Measurements from ENCODE around the gene CMTM7. TPM values are rescaled to one million over a fixed set of nuclear protein-coding genes. Genes with fewer than 3 reads are reported as not detected.

CMTM7 gene
- total and polyA plus RNA-seq, 2 of the 8 experiments (the other 6 are each of a cell fraction or from before 2014, with no cell fraction given) = 33.3 to 65.8 TPM

- no peak overlapping the region for H4K5ac ChIP-seq (ENCODE audit: insufficient read length, low read depth, low read length)
- POLR2A ChIA-PET (ENCODE audit: partially characterized antibody) = interaction anchor here (1.2 kb wide), 2 partner anchors 41 to 56 kb away, joined by 3 read pairs; no protein-coding TSS in a partner anchor
- H3K9ac ChIP-seq (replicated peaks in 1 of 4; ENCODE audit: extremely low read depth in 1 of 4, low read depth in 3 of 4, low read length in 3 of 4) = no peak overlapping the region
- H3K36me3 ChIP-seq (ENCODE audit: control insufficient read depth in 2 of 4, insufficient read depth in 4 of 4, low read length in 3 of 4) = no peaks in the 10 kb centered on the region
- H2BK20ac ChIP-seq (ENCODE audit: low read length) = no peak overlapping the region
- H3K27ac ChIP-seq (ENCODE audit: low read depth, low read length) = no peak overlapping the region
- H3K18ac ChIP-seq (ENCODE audit: extremely low read depth, low read length) = no peak overlapping the region
- no peak overlapping the region for H2BK12ac ChIP-seq (ENCODE audit: low read depth, low read length)
- H3K56ac ChIP-seq (replicated peaks; ENCODE audit: insufficient read length, low read depth, low read length) = no peak overlapping the region
- no peak overlapping the region for H4K8ac ChIP-seq (ENCODE audit: extremely low read depth, insufficient read depth, low read length)
- peaks cover 5 to 31% (median 18%) of the 10 kb centered on the region in 4 experiments; a peak in 6 of 7 replicates for H3K4me1 ChIP-seq (replicated peaks in 1 of 4; ENCODE audit: control insufficient read depth in 3 of 4, insufficient read depth in 4 of 4, low read length in 3 of 4)
- no peaks in the 10 kb centered on the region; the same call in 1 of the 2 replicates for H3K23me2 ChIP-seq (ENCODE audit: low read depth, low read length)
- CTCF ChIA-PET (ENCODE audit: partially characterized antibody) = interaction anchor here (1.1 to 6.0 kb wide), 5 partner anchors 10 to 56 kb away, joined by 3 to 44 read pairs (median 4); no protein-coding TSS in a partner anchor
- H2BK120ac ChIP-seq (replicated peaks; ENCODE audit: low read depth, low read length) = no peak overlapping the region
- 96% methylated on average over 3 of the region's 3 CpGs; no CpG with 5 or more reads in 1 of the 2 experiments for WGBS, 2 experiments (ENCODE audit: extremely low coverage in 1 of 2, insufficient coverage in 1 of 2, insufficient read length in 1 of 2, insufficient replicate concordance in 2 of 2, low coverage in 1 of 2, low lambda C conversion rate in 2 of 2, missing lambda C conversion rate in 1 of 2)
- peaks cover 0 to 1% of the 10 kb centered on the region in 2 experiments for H4K20me1 ChIP-seq (replicated peaks in 1 of 2; ENCODE audit: control insufficient read depth in 1 of 2, insufficient read depth in 2 of 2, low read length in 2 of 2)
- H2AK5ac ChIP-seq (ENCODE audit: low read depth, low read length) = no peak overlapping the region
- no peak overlapping the region for H3K4ac ChIP-seq (replicated peaks; ENCODE audit: insufficient read length, low read depth, low read length)
- no peak overlapping the region for H3K23ac ChIP-seq (ENCODE audit: insufficient read length)
- H3K4me2 ChIP-seq (ENCODE audit: insufficient read depth in 1 of 2, low read depth in 2 of 2, low read length in 2 of 2) = no peak overlapping the region
- H2AFZ ChIP-seq (ENCODE audit: low read length) = no peak overlapping the region
- TF ChIP-seq POU5F1 (IDR thresholded peaks at IDR 0.05; ENCODE audit: low read depth, low read length) = no peak
- no peak for TF ChIP-seq JUND (IDR thresholded peaks at IDR 0.05; ENCODE audit: low read length)
- TF ChIP-seq PHF8 (conservative IDR thresholded peaks at IDR 0.05; ENCODE audit: low read depth, low read length) = no peak
- TF ChIP-seq TEAD4 (IDR thresholded peaks at IDR 0.05; ENCODE audit: low read depth, low read length) = no peak
- no peak overlapping the region for H3K14ac ChIP-seq (ENCODE audit: insufficient read length)
- H3K4me3 ChIP-seq (ENCODE audit: extremely low read depth in 1 of 4, insufficient read depth in 2 of 4, low read depth in 3 of 4, low read length in 4 of 4) = no peak overlapping the region
- DNase-seq (ENCODE audit: low read depth in 1 of 2, low spot score in 2 of 2) (no peak), FAIRE-seq (no peak)
- no peak overlapping the region for H2BK15ac ChIP-seq (ENCODE audit: low read length)
- H3K79me2 ChIP-seq (ENCODE audit: control insufficient read depth in 1 of 2, insufficient read depth in 2 of 2, low read length in 2 of 2) = peaks cover 0 to 25% of the 10 kb centered on the region in 2 experiments; a peak in 3 of 4 replicates
- H3K79me1 ChIP-seq (ENCODE audit: low read depth, low read length) = no peaks in the 10 kb centered on the region
- H4K91ac ChIP-seq (replicated peaks; ENCODE audit: insufficient read length, low read length) = no peak overlapping the region
- no peaks in the 10 kb centered on the region for H3K9me3 ChIP-seq (ENCODE audit: insufficient read depth in 2 of 2, low read depth in 1 of 2, low read length in 1 of 2)
- H3K27me3 ChIP-seq (replicated peaks in 1 of 4; ENCODE audit: control insufficient read depth in 3 of 4, extremely low read depth in 1 of 4, insufficient read depth in 3 of 4, low read length in 3 of 4) = no peaks in the 10 kb centered on the region
- no peak overlapping the region for H2BK5ac ChIP-seq (ENCODE audit: low read depth, low read length)
These were observed 21.2 kb downstream of the CMTM7 start for GRCh38 chr3:32412887-32413286.
